ENCODE measurements around the gene PRICKLE1. TPM values are rescaled to one million over a fixed set of nuclear protein-coding genes. Genes with fewer than 3 reads are reported as not detected.

The PRICKLE1 gene
- total RNA-seq, 1 donor, result 15.6 TPM

- peak; percentile 19 for DNase-seq (ENCODE audit: low read depth)
- no peak for TF ChIP-seq CTCF (IDR thresholded peaks at IDR 0.05; ENCODE audit: insufficient read depth, low read length)
- no peak overlapping the region for H3K4me3 ChIP-seq (ENCODE audit: low read depth, low read length)
These were observed 162.8 kb downstream of the PRICKLE1 start for GRCh38 chr12:42426746-42427145.

- peak; percentile 17 for DNase-seq (ENCODE audit: low read depth)
- no peak overlapping the region for H3K4me3 ChIP-seq (ENCODE audit: low read depth, low read length)
- no peak for TF ChIP-seq CTCF (IDR thresholded peaks at IDR 0.05; ENCODE audit: insufficient read depth, low read length)
These were observed 166.8 kb downstream of the PRICKLE1 start for GRCh38 chr12:42422785-42423184.

- H3K4me3 ChIP-seq (ENCODE audit: low read depth, low read length), result no peak overlapping the region
- TF ChIP-seq CTCF (IDR thresholded peaks at IDR 0.05; ENCODE audit: insufficient read depth, low read length), result no peak
- DNase-seq (ENCODE audit: low read depth), result peak; percentile 85
These were observed 167.4 kb downstream of the PRICKLE1 start for GRCh38 chr12:42421844-42422779.

- DNase-seq (ENCODE audit: low read depth), result no peak
- no peak overlapping the region for H3K4me3 ChIP-seq (ENCODE audit: low read depth, low read length)
- TF ChIP-seq CTCF (IDR thresholded peaks at IDR 0.05; ENCODE audit: insufficient read depth, low read length), result no peak
These were observed 169.2 kb downstream of the PRICKLE1 start for GRCh38 chr12:42420395-42420794.

GRCh38 chr12:42410340-42410739 lies 179.2 kb downstream of the PRICKLE1 start:
- H3K4me3 ChIP-seq (ENCODE audit: low read depth, low read length), result no peak overlapping the region
- no peak for DNase-seq (ENCODE audit: low read depth)
- TF ChIP-seq CTCF (IDR thresholded peaks at IDR 0.05; ENCODE audit: insufficient read depth, low read length), result no peak

GRCh38 chr12:42409471-42409870 lies 180.1 kb downstream of the PRICKLE1 start:
- DNase-seq (ENCODE audit: low read depth), result no peak
- TF ChIP-seq CTCF (IDR thresholded peaks at IDR 0.05; ENCODE audit: insufficient read depth, low read length), result no peak
- no peak overlapping the region for H3K4me3 ChIP-seq (ENCODE audit: low read depth, low read length)
